ENCODE results near the gene ATXN8OS.
A peak's percentile ranks its signal among the peaks of the same experiment; 100 is the strongest.
"Not testable (repeated sequence)": the region's sequence is repeated elsewhere in the genome, so short reads cannot be mapped to it uniquely, and the experiment has no call there.

The ATXN8OS gene

GRCh38 chr13:70107498-70108281 is at the start of gene ATXN8OS:
Gene ATXN8OS, plus strand, starts transcription at chr13:70107826.
- H3K27ac Mint-ChIP-seq: no peak within 1 kb of the TSS
- peak; percentile 36 for ATAC-seq
- no peak for DNase-seq (ENCODE audit: low spot score in 2 of 2)

GRCh38 chr13:70080012-70080411 is 27.6 kb upstream of the ATXN8OS start:
- H3K9me3 Mint-ChIP-seq: peaks cover 7% of the 10 kb centered on the region
- H3K36me3 Mint-ChIP-seq: no peaks in the 10 kb centered on the region
- DNase-seq (ENCODE audit: low spot score in 2 of 2) (no peak), ATAC-seq (no peak)
- no peak overlapping the region for H3K27ac Mint-ChIP-seq
- H3K4me3 Mint-ChIP-seq: no peak overlapping the region
- no peaks in the 10 kb centered on the region for H3K4me1 Mint-ChIP-seq

More at GRCh38 chr13:70107498-70108281, at the start of gene ATXN8OS:
- Mint-ChIP-seq H3K4me3 (no peak within 1 kb of the TSS), H3K9me3 (peaks cover 17% of the 10 kb centered on the region), H3K4me1 (no peaks in the 10 kb centered on the region), H3K36me3 (no peaks in the 10 kb centered on the region)

- peaks cover 19% of the 10 kb centered on the region for H3K9me3 Mint-ChIP-seq
- H3K4me1 Mint-ChIP-seq: no peaks in the 10 kb centered on the region
- ATAC-seq (no peak), DNase-seq (ENCODE audit: low spot score in 2 of 2) (no peak)
- H3K4me3 Mint-ChIP-seq: no peak overlapping the region
- H3K36me3 Mint-ChIP-seq: no peaks in the 10 kb centered on the region
- no peak overlapping the region for H3K27ac Mint-ChIP-seq
These were observed 20.4 kb upstream of the ATXN8OS start for GRCh38 chr13:70087247-70087646.

- H3K9me3 Mint-ChIP-seq: peaks cover 19% of the 10 kb centered on the region
- no peak overlapping the region for H3K27ac Mint-ChIP-seq
- H3K36me3 Mint-ChIP-seq: no peaks in the 10 kb centered on the region
- H3K4me3 Mint-ChIP-seq: no peak overlapping the region
- ATAC-seq (no peak), DNase-seq (ENCODE audit: low spot score in 2 of 2) (no peak)
- no peaks in the 10 kb centered on the region for H3K4me1 Mint-ChIP-seq
These were observed 18.7 kb upstream of the ATXN8OS start for GRCh38 chr13:70088926-70089325.

- ATAC-seq (no peak), DNase-seq (ENCODE audit: low spot score in 2 of 2) (no peak)
- Mint-ChIP-seq H3K9me3 (peaks cover 20% of the 10 kb centered on the region), H3K27ac (no peak overlapping the region), H3K36me3 (no peaks in the 10 kb centered on the region), H3K4me1 (no peaks in the 10 kb centered on the region), H3K4me3 (no peak overlapping the region)
These were observed 17.4 kb upstream of the ATXN8OS start for GRCh38 chr13:70090036-70090723.

- H3K9me3 Mint-ChIP-seq: peaks cover 11% of the 10 kb centered on the region
- H3K4me3 Mint-ChIP-seq: no peak overlapping the region
- no peak overlapping the region for H3K27ac Mint-ChIP-seq
- no peak for ATAC-seq
- DNase-seq (ENCODE audit: low spot score in 2 of 2): no peak
- no peaks in the 10 kb centered on the region for H3K4me1 Mint-ChIP-seq
- no peaks in the 10 kb centered on the region for H3K36me3 Mint-ChIP-seq
These were observed 9.0 kb upstream of the ATXN8OS start for GRCh38 chr13:70098669-70099068.

- H3K4me1 Mint-ChIP-seq: no peaks in the 10 kb centered on the region
- no peak overlapping the region for H3K27ac Mint-ChIP-seq
- no peak overlapping the region for H3K4me3 Mint-ChIP-seq
- peaks cover 11% of the 10 kb centered on the region for H3K9me3 Mint-ChIP-seq
- H3K36me3 Mint-ChIP-seq: no peaks in the 10 kb centered on the region
- DNase-seq (ENCODE audit: low spot score in 2 of 2) (no peak), ATAC-seq (no peak)
These were observed 3.1 kb upstream of the ATXN8OS start for GRCh38 chr13:70104481-70104880.

- Mint-ChIP-seq H3K36me3 (no peaks in the 10 kb centered on the region), H3K27ac (no peak overlapping the region), H3K9me3 (peaks cover 17% of the 10 kb centered on the region), H3K4me3 (no peak overlapping the region), H3K4me1 (no peaks in the 10 kb centered on the region)
- DNase-seq (ENCODE audit: low spot score in 2 of 2) (no peak), ATAC-seq (no peak)
These were observed 515 bp upstream of the ATXN8OS start for GRCh38 chr13:70107125-70107497.

- Mint-ChIP-seq H3K9me3 (peaks cover 10% of the 10 kb centered on the region), H3K4me3 (no peak within 1 kb of the TSS), H3K4me1 (no peaks in the 10 kb centered on the region), H3K27ac (no peak within 1 kb of the TSS), H3K36me3 (no peaks in the 10 kb centered on the region)
- no peak for ATAC-seq
- no peak for DNase-seq (ENCODE audit: low spot score in 2 of 2)
These were observed 905 bp downstream of the ATXN8OS start, which contains the start of gene KLHL1 for GRCh38 chr13:70108356-70109105. Gene KLHL1, minus strand, starts transcription at chr13:70108452. Its CDS starts 753 bp downstream, at chr13:70107699.

GRCh38 chr13:70117338-70117905 is 9.8 kb downstream of the ATXN8OS start:
- ATAC-seq (no peak), DNase-seq (ENCODE audit: low spot score in 2 of 2) (no peak)
- Mint-ChIP-seq H3K4me3 (no peak overlapping the region), H3K9me3 (peaks cover 19% of the 10 kb centered on the region), H3K36me3 (no peaks in the 10 kb centered on the region), H3K4me1 (no peaks in the 10 kb centered on the region), H3K27ac (no peak overlapping the region)

GRCh38 chr13:70125693-70126092 is 18.1 kb downstream of the ATXN8OS start:
- H3K4me1 Mint-ChIP-seq: no peaks in the 10 kb centered on the region
- DNase-seq (ENCODE audit: low spot score in 2 of 2) (no peak), ATAC-seq (no peak)
- peaks cover 20% of the 10 kb centered on the region for H3K9me3 Mint-ChIP-seq
- no peaks in the 10 kb centered on the region for H3K36me3 Mint-ChIP-seq
- no peak overlapping the region for H3K27ac Mint-ChIP-seq
- H3K4me3 Mint-ChIP-seq: no peak overlapping the region

- Mint-ChIP-seq H3K9me3 (peaks cover 18% of the 10 kb centered on the region), H3K4me3 (no peak overlapping the region)
- ATAC-seq: no peak
These were observed 20.5 kb downstream of the ATXN8OS start for GRCh38 chr13:70128098-70128497.

GRCh38 chr13:70142658-70143057 is 35.0 kb downstream of the ATXN8OS start:
- peaks cover 17% of the 10 kb centered on the region for H3K9me3 Mint-ChIP-seq
- H3K4me1 Mint-ChIP-seq; DNase-seq (ENCODE audit: low spot score in 2 of 2); ATAC-seq; H3K27ac Mint-ChIP-seq; H3K4me3 Mint-ChIP-seq; H3K36me3 Mint-ChIP-seq: not testable (repeated sequence)

More at GRCh38 chr13:70128098-70128497, 20.5 kb downstream of the ATXN8OS start:
- H3K27ac Mint-ChIP-seq: no peak overlapping the region
- DNase-seq (ENCODE audit: low spot score in 2 of 2): no peak
- no peaks in the 10 kb centered on the region for H3K36me3 Mint-ChIP-seq
- H3K4me1 Mint-ChIP-seq: no peaks in the 10 kb centered on the region

GRCh38 chr13:70162141-70162540 is 54.5 kb downstream of the ATXN8OS start:
- Mint-ChIP-seq H3K4me1 (no peaks in the 10 kb centered on the region), H3K27ac (no peak overlapping the region), H3K36me3 (no peaks in the 10 kb centered on the region), H3K4me3 (no peak overlapping the region), H3K9me3 (peaks cover 19% of the 10 kb centered on the region)
- no peak for DNase-seq (ENCODE audit: low spot score in 2 of 2)
- ATAC-seq: no peak

- Mint-ChIP-seq H3K9me3 (peaks cover 23% of the 10 kb centered on the region), H3K4me3 (no peak overlapping the region), H3K36me3 (no peaks in the 10 kb centered on the region), H3K4me1 (no peaks in the 10 kb centered on the region), H3K27ac (no peak overlapping the region)
- ATAC-seq (no peak), DNase-seq (ENCODE audit: low spot score in 2 of 2) (no peak)
These were observed 63.1 kb downstream of the ATXN8OS start for GRCh38 chr13:70170689-70171088.

Data from stimulated activated effector memory CD8-positive, alpha-beta T cell treated with anti-CD3 and anti-CD28 coated beads, Interleukin-12 subunit alpha, Interleukin-12 subunit beta, amount 100 ng/mL, for 72 hours (primary cell).